ENCODE data around the gene FOCAD. TPM values are rescaled to one million over a fixed set of nuclear protein-coding genes. Genes with fewer than 3 reads are reported as not detected.

Gene FOCAD
- total RNA-seq, 1 donor: 80.3 TPM

GRCh38 chr9:20692554-20692953, 8.5 kb downstream of the FOCAD start:
- DNase-seq (ENCODE audit: low read depth): no peak
- H3K4me3 ChIP-seq (ENCODE audit: low read depth, low read length): no peak overlapping the region
- TF ChIP-seq CTCF (IDR thresholded peaks at IDR 0.05; ENCODE audit: insufficient read depth, low read length): no peak

- H3K4me3 ChIP-seq (ENCODE audit: low read depth, low read length): no peak overlapping the region
- no peak for TF ChIP-seq CTCF (IDR thresholded peaks at IDR 0.05; ENCODE audit: insufficient read depth, low read length)
- DNase-seq (ENCODE audit: low read depth): peak; percentile 12
Measured at GRCh38 chr9:20693068-20693467, 9.0 kb downstream of the FOCAD start.

- DNase-seq (ENCODE audit: low read depth): no peak
- TF ChIP-seq CTCF (IDR thresholded peaks at IDR 0.05; ENCODE audit: insufficient read depth, low read length): no peak
- H3K4me3 ChIP-seq (ENCODE audit: low read depth, low read length): no peak overlapping the region
Measured at GRCh38 chr9:20694248-20694647, 10.2 kb downstream of the FOCAD start.

- TF ChIP-seq CTCF (IDR thresholded peaks at IDR 0.05; ENCODE audit: insufficient read depth, low read length): no peak
- no peak overlapping the region for H3K4me3 ChIP-seq (ENCODE audit: low read depth, low read length)
- no peak for DNase-seq (ENCODE audit: low read depth)
Measured at GRCh38 chr9:20697021-20697719, 13.1 kb downstream of the FOCAD start.

GRCh38 chr9:20698782-20699181, 14.7 kb downstream of the FOCAD start:
- H3K4me3 ChIP-seq (ENCODE audit: low read depth, low read length): no peak overlapping the region
- no peak for TF ChIP-seq CTCF (IDR thresholded peaks at IDR 0.05; ENCODE audit: insufficient read depth, low read length)

GRCh38 chr9:20701060-20701459, 17.0 kb downstream of the FOCAD start:
- peak; percentile 32 for DNase-seq (ENCODE audit: low read depth)
- no peak overlapping the region for H3K4me3 ChIP-seq (ENCODE audit: low read depth, low read length)
- TF ChIP-seq CTCF (IDR thresholded peaks at IDR 0.05; ENCODE audit: insufficient read depth, low read length): no peak

More at GRCh38 chr9:20698782-20699181, 14.7 kb downstream of the FOCAD start:
- DNase-seq (ENCODE audit: low read depth): no peak

GRCh38 chr9:20702570-20702969, 18.5 kb downstream of the FOCAD start:
- no peak for TF ChIP-seq CTCF (IDR thresholded peaks at IDR 0.05; ENCODE audit: insufficient read depth, low read length)
- H3K4me3 ChIP-seq (ENCODE audit: low read depth, low read length): no peak overlapping the region
- DNase-seq (ENCODE audit: low read depth): no peak

Data from fibroblast of the aortic adventitia (primary cell).